ENCODE data around the gene DOK6. TPM values are rescaled to one million over a fixed set of nuclear protein-coding genes. Genes with fewer than 3 reads are reported as not detected.
"Not testable (repeated sequence)": the region's sequence is repeated elsewhere in the genome, so short reads cannot be mapped to it uniquely, and the experiment has no call there.

Gene DOK6
- not detected for total RNA-seq

DNA sequence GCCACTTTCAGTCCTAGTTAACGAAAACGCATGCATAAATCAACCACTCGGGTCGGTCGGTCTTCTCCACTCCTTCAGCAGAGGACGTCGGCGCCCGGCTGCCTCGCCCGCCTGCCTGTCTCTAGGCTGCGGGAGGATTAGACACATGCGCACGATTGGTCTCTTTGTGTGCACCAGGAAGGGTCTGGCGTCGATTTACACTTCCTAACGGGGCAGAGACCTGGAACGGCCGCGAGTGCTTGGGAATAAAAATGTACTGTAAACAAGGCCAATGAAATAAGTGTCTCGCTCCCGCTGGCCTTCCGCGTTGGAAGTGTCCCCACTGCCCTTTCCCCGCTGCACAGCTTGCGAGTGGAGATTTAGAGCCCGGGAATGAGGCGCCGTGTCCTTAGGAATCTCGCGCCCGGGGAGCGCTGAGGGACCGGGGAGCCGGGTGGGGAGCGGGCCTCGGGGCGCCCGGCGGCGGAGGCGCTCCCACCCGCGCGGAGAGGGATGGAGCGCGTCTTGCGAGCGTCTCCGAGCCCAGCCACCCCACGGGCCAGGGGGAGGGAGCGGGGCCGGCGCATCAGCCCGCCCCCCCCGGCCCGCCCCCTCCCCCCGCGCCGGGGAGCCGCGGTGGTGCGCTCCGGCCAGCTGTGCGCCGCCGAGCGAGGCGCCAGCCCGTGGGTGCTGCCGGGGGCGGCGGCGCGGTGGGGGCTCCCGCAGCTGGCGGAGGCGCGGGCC is at the start of gene DOK6:
Gene DOK6 (plus strand): TSS at position 636 of the 723 bp plus-strand sequence.
- Mint-ChIP-seq H3K27me3 (ENCODE audit: low read depth) (peaks cover 54% of the 10 kb centered on the region), H3K36me3 (ENCODE audit: low read depth) (no peaks in the 10 kb centered on the region), H3K9me3 (ENCODE audit: insufficient read depth) (no peaks in the 10 kb centered on the region), H3K4me3 (peak within 1 kb of the TSS; percentile 35), H3K4me1 (ENCODE audit: low read depth) (peaks cover 8% of the 10 kb centered on the region), H3K27ac (no peak within 1 kb of the TSS)
- DNase-seq (no peak), ATAC-seq (peak; percentile 54)
- ChIA-PET POLR2A (no interaction called here), CTCF (no interaction called here)

DNA sequence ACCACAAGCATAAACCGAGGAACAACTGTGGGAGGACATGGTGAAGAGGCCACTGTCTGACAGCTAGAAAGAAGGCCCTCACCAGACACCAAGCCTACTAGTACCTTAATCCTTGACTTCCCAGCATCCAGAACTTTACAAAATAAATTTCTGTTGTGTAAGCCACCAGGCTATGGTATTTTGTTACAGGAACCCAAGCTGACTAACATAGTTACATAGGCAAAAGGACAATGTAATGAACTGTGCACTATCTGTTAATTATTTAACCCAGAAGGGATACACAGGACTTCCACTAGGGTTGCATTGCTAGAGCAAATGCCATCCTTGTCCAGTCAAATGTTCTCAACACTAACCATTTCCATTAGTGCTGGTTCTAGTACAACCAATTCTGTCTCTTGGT is 47.7 kb upstream of the DOK6 start:
- H3K36me3 Mint-ChIP-seq (ENCODE audit: low read depth): no peaks in the 10 kb centered on the region
- no peak overlapping the region for H3K27ac Mint-ChIP-seq
- no peaks in the 10 kb centered on the region for H3K27me3 Mint-ChIP-seq (ENCODE audit: low read depth)
- CTCF ChIA-PET: no interaction called here
- DNase-seq (no peak), ATAC-seq (no peak)
- POLR2A ChIA-PET: no interaction called here
- no peaks in the 10 kb centered on the region for H3K9me3 Mint-ChIP-seq (ENCODE audit: insufficient read depth)
- H3K4me3 Mint-ChIP-seq: no peak overlapping the region
- no peaks in the 10 kb centered on the region for H3K4me1 Mint-ChIP-seq (ENCODE audit: low read depth)

- Mint-ChIP-seq H3K27me3 (ENCODE audit: low read depth) (no peaks in the 10 kb centered on the region), H3K4me1 (ENCODE audit: low read depth) (no peaks in the 10 kb centered on the region), H3K4me3 (no peak overlapping the region), H3K9me3 (ENCODE audit: insufficient read depth) (no peaks in the 10 kb centered on the region), H3K27ac (no peak overlapping the region), H3K36me3 (ENCODE audit: low read depth) (no peaks in the 10 kb centered on the region)
- DNase-seq: no peak
- POLR2A ChIA-PET: no interaction called here
- CTCF ChIA-PET: no interaction called here
- ATAC-seq: no peak
Measured at GRCh38 chr18:69357590-69357989, 43.1 kb upstream of the DOK6 start.

GRCh38 chr18:69358212-69358895 is 42.3 kb upstream of the DOK6 start:
- no peak overlapping the region for H3K4me3 Mint-ChIP-seq
- DNase-seq (no peak), ATAC-seq (no peak)
- POLR2A ChIA-PET: no interaction called here
- H3K27ac Mint-ChIP-seq: no peak overlapping the region
- CTCF ChIA-PET: no interaction called here
- no peaks in the 10 kb centered on the region for H3K36me3 Mint-ChIP-seq (ENCODE audit: low read depth)
- no peaks in the 10 kb centered on the region for H3K27me3 Mint-ChIP-seq (ENCODE audit: low read depth)
- H3K4me1 Mint-ChIP-seq (ENCODE audit: low read depth): no peaks in the 10 kb centered on the region
- H3K9me3 Mint-ChIP-seq (ENCODE audit: insufficient read depth): no peaks in the 10 kb centered on the region

DNA sequence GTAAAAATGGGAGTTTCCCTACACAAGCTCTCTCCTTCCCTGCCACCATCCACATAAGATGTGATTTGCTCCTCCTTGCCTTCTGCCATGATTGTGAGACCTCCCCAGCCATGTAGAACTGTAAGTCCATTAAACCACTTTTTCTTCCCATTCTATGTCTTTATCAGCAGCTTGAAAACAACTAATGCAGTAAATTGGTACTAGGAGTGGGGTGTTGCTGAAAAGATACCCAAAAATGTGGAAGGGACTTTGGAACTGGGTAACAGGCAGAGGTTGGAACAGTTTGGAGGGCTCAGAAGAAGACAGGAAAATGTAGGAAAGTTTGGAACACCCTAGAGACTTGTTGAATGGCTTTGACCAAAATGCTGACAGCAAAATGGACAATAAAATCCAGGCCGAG is 40.9 kb upstream of the DOK6 start:
- H3K4me3 Mint-ChIP-seq; H3K27ac Mint-ChIP-seq; H3K4me1 Mint-ChIP-seq (ENCODE audit: low read depth); H3K27me3 Mint-ChIP-seq (ENCODE audit: low read depth); POLR2A ChIA-PET; H3K36me3 Mint-ChIP-seq (ENCODE audit: low read depth); H3K9me3 Mint-ChIP-seq (ENCODE audit: insufficient read depth); DNase-seq; ATAC-seq; CTCF ChIA-PET: not testable (repeated sequence)

DNA sequence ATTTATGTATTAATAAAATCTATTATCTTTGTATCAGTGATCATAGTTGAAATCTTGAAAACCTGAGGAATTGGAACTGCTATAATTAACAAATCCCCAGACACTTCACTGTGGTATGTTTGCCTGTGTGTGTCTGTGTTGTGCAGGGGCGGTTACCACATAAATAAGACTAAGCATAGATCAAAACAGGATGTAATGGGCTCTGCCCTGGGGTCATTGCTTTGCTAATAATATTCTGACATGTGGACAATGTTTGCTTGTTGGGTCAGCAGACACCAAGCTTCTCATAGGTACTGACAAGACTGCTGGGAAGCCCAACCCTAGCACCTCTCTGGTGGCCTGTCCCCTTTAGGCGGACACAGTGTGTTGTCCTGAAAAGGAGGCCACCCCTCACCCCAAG is 35.8 kb upstream of the DOK6 start:
- ChIA-PET CTCF (no interaction called here), POLR2A (no interaction called here)
- no peak overlapping the region for H3K27ac Mint-ChIP-seq
- H3K9me3 Mint-ChIP-seq (ENCODE audit: insufficient read depth): no peaks in the 10 kb centered on the region
- no peaks in the 10 kb centered on the region for H3K36me3 Mint-ChIP-seq (ENCODE audit: low read depth)
- ATAC-seq: no peak
- no peaks in the 10 kb centered on the region for H3K27me3 Mint-ChIP-seq (ENCODE audit: low read depth)
- no peaks in the 10 kb centered on the region for H3K4me1 Mint-ChIP-seq (ENCODE audit: low read depth)
- H3K4me3 Mint-ChIP-seq: no peak overlapping the region
- DNase-seq: no peak

GRCh38 chr18:69365658-69366057 is 35.0 kb upstream of the DOK6 start:
- ChIA-PET CTCF (no interaction called here), POLR2A (no interaction called here)
- Mint-ChIP-seq H3K27me3 (ENCODE audit: low read depth) (no peaks in the 10 kb centered on the region), H3K27ac (no peak overlapping the region), H3K4me1 (ENCODE audit: low read depth) (no peaks in the 10 kb centered on the region), H3K4me3 (no peak overlapping the region), H3K36me3 (ENCODE audit: low read depth) (no peaks in the 10 kb centered on the region), H3K9me3 (ENCODE audit: insufficient read depth) (no peaks in the 10 kb centered on the region)
- DNase-seq (no peak), ATAC-seq (no peak)

GRCh38 chr18:69367104-69367503 is 33.6 kb upstream of the DOK6 start:
- no peaks in the 10 kb centered on the region for H3K27me3 Mint-ChIP-seq (ENCODE audit: low read depth)
- ChIA-PET CTCF (no interaction called here), POLR2A (no interaction called here)
- no peak overlapping the region for H3K4me3 Mint-ChIP-seq
- no peaks in the 10 kb centered on the region for H3K9me3 Mint-ChIP-seq (ENCODE audit: insufficient read depth)
- no peak for DNase-seq
- H3K27ac Mint-ChIP-seq: no peak overlapping the region
- H3K36me3 Mint-ChIP-seq (ENCODE audit: low read depth): no peaks in the 10 kb centered on the region
- H3K4me1 Mint-ChIP-seq (ENCODE audit: low read depth): no peaks in the 10 kb centered on the region
- ATAC-seq: no peak

GRCh38 chr18:69371729-69372128 is 29.0 kb upstream of the DOK6 start:
- Mint-ChIP-seq H3K36me3 (ENCODE audit: low read depth) (no peaks in the 10 kb centered on the region), H3K4me3 (no peak overlapping the region), H3K9me3 (ENCODE audit: insufficient read depth) (no peaks in the 10 kb centered on the region), H3K27me3 (ENCODE audit: low read depth) (no peaks in the 10 kb centered on the region), H3K4me1 (ENCODE audit: low read depth) (no peaks in the 10 kb centered on the region), H3K27ac (no peak overlapping the region)
- ChIA-PET POLR2A (no interaction called here), CTCF (no interaction called here)
- ATAC-seq: no peak
- no peak for DNase-seq

- no peaks in the 10 kb centered on the region for H3K27me3 Mint-ChIP-seq (ENCODE audit: low read depth)
- ChIA-PET POLR2A (no interaction called here), CTCF (no interaction called here)
- no peak overlapping the region for H3K4me3 Mint-ChIP-seq
- no peaks in the 10 kb centered on the region for H3K36me3 Mint-ChIP-seq (ENCODE audit: low read depth)
- H3K9me3 Mint-ChIP-seq (ENCODE audit: insufficient read depth): no peaks in the 10 kb centered on the region
- ATAC-seq (no peak), DNase-seq (no peak)
- H3K27ac Mint-ChIP-seq: no peak overlapping the region
- H3K4me1 Mint-ChIP-seq (ENCODE audit: low read depth): no peaks in the 10 kb centered on the region
Measured at GRCh38 chr18:69380324-69380723, 20.4 kb upstream of the DOK6 start.

DNA sequence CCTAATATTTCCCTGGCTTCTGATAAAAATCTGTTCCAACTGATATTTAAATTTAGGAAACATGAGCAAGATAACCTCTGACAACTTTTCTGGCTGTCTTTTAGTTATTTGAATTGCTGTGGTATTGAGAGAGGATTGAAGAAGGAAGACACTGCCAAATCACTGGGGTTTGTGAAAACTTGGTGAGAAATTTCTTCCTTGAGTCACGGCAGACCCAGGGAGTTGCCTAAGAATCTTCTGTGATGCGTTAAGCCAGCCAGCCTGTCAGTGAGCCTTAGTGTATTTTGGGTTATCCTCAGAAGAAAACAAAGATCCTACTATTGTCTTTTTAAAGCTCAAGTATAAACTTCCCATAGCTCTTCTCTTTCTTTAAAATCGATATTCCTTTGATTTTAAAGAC is 17.5 kb upstream of the DOK6 start:
- no peaks in the 10 kb centered on the region for H3K9me3 Mint-ChIP-seq (ENCODE audit: insufficient read depth)
- POLR2A ChIA-PET: no interaction called here
- H3K36me3 Mint-ChIP-seq (ENCODE audit: low read depth): no peaks in the 10 kb centered on the region
- no peak overlapping the region for H3K4me3 Mint-ChIP-seq
- DNase-seq: no peak
- peaks cover 2% of the 10 kb centered on the region for H3K27me3 Mint-ChIP-seq (ENCODE audit: low read depth)
- H3K4me1 Mint-ChIP-seq (ENCODE audit: low read depth): no peaks in the 10 kb centered on the region
- CTCF ChIA-PET: no interaction called here
- ATAC-seq: no peak
- H3K27ac Mint-ChIP-seq: no peak overlapping the region

DNA sequence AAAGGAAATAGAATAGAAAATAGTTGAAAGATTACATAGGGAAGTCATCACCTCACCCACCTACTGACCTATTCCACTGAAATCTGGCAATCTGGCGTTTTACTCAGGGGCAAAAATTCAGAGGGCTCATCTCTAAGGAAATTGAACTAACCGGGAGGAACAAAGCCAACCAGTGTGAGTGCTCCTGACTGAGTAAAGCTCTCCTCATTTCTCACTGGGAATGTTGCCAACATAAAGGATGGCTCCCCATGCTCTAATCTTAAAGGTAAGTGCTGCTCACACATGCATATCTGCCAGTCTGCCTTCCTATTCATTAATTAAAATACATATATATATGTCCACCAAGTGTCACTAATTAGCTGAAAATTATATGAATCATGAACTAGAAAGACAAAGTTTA is 13.5 kb upstream of the DOK6 start:
- CTCF ChIA-PET: no interaction called here
- Mint-ChIP-seq H3K27me3 (ENCODE audit: low read depth) (peaks cover 2% of the 10 kb centered on the region), H3K4me3 (no peak overlapping the region), H3K9me3 (ENCODE audit: insufficient read depth) (no peaks in the 10 kb centered on the region), H3K36me3 (ENCODE audit: low read depth) (no peaks in the 10 kb centered on the region), H3K4me1 (ENCODE audit: low read depth) (no peaks in the 10 kb centered on the region), H3K27ac (no peak overlapping the region)
- no peak for ATAC-seq
- DNase-seq: no peak
- POLR2A ChIA-PET: no interaction called here

- peaks cover 2% of the 10 kb centered on the region for H3K27me3 Mint-ChIP-seq (ENCODE audit: low read depth)
- DNase-seq (no peak), ATAC-seq (no peak)
- POLR2A ChIA-PET: no interaction called here
- no peaks in the 10 kb centered on the region for H3K4me1 Mint-ChIP-seq (ENCODE audit: low read depth)
- H3K27ac Mint-ChIP-seq: no peak overlapping the region
- H3K36me3 Mint-ChIP-seq (ENCODE audit: low read depth): no peaks in the 10 kb centered on the region
- no peaks in the 10 kb centered on the region for H3K9me3 Mint-ChIP-seq (ENCODE audit: insufficient read depth)
- no peak overlapping the region for H3K4me3 Mint-ChIP-seq
- CTCF ChIA-PET: no interaction called here
Measured at GRCh38 chr18:69388222-69388621, 12.5 kb upstream of the DOK6 start.
